Measurements from ENCODE around the gene LMAN1L. TPM values are rescaled to one million over a fixed set of nuclear protein-coding genes. Genes with fewer than 3 reads are reported as not detected.

Gene LMAN1L
- total and polyA plus RNA-seq, 4 donors, result 0.15 to 0.30 TPM; not detected in 2

DNA sequence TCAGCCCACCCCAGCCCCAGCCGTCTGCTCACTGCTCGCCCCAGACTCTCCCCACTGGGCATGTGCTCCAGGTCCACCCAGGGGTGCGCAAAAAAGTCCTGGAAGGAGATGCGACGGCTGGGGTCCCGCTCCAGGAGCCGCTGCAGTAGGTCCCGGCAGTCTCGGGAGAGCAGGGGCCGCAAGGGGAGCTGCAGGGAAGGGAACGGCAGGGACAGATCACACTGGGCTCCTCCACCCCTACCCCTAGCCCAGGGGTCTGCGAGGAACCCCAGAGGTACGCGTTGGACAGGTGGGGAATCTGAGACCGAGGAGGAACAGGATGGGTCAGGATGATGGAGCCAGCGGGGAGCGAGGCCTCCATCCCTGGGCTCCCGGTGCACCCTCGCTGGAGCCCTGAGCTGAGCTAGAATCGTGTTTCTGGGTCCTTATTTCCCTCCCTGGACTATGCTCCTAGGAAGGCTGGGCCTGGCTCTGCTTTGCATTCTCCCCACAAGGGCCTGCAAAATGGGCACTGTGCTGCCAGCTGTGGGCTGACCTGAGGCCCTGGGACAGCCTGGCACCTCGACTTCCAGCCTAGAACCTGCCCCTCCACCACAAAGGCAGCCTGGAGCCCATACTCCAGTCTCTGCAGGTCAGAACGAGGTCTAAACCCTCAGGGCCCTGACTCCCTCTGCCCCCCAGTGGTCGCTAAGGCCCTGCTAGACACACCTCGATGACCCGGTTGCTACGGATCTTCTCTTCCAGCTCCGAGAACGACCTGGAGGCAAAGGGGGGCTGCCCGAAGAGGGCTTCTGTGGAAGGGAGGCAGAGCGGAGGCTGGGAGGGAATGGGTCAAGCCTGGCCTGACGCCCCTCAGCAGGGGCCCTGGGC, 27.1 kb downstream of the LMAN1L start:
- WGBS, 2 donors, result 86 to 87% methylated on average over 31 of the region's 31 CpGs
- H3K36me3 ChIP-seq (ENCODE audit: control insufficient read depth in 1 of 2, insufficient read depth in 2 of 2, low read length in 1 of 2), result no peaks in the 10 kb centered on the region
- intact Hi-C loops (cut with DNase I), result loop anchor here (5.0 to 10.0 kb wide), 4 partner anchors 52 to 98 kb away; partner anchors contain the start of genes COX5A (in 1 of the 2) and MPI (in 1 of the 2)

DNA sequence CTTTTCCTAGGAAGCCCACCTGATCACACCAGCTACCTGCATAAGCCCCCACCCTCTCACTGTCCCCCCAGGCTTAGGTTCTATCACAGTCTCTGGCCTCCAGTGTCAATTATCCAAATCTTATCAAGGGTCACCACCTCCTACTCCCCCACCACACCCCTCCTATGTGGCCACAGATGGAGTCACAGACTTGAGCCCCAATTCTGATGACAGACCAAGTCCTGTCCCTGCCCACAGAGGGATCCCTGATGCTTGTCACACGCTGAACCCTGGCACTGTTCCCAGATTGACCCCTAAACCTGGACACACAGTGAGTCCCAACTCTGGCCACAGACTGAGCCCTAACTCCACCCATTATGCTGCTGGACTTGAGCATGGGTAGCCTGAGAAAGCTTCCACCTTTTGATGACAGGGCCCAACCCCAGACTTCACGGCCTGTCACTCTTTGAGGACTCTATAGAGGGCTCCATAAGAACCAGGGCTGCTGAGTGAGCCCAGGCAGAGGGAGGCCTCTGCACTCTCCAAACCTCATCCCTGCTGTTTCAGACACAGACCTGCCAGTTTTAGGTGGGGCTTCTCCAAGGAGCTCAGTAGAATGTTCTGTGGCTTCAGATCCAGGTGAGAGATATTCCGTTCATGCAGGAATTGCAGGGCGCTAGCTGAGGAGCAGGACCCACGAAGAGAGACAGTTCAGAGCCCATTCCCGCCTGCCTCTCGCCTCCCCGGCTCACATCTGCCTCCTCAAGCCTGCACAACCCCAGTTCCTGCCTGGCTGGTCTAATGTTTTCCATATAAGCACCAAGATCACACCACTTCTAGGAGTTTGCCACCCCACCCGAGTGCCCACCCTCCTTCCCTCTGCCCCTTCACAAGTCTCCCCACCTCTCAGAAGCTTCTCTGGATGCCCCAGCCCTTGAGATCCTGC, 28.5 kb downstream of the LMAN1L start:
- H3K4me3 ChIP-seq (ENCODE audit: low read length in 2 of 2), result no peak overlapping the region
- ATAC-seq (ENCODE audit: low FRiP score), result no peak
- 92% methylated on average over 9 of the region's 9 CpGs for WGBS, 2 donors
- H3K36me3 ChIP-seq (ENCODE audit: control insufficient read depth in 1 of 2, insufficient read depth in 2 of 2, low read length in 1 of 2), result peaks cover 0 to 2% of the 10 kb centered on the region in 2 donors
- intact Hi-C loops (cut with DNase I), result loop anchor here (5.0 to 10.0 kb wide), 3 partner anchors 54 to 96 kb away; partner anchors contain the start of genes COX5A (in 1 of the 2) and MPI (in 1 of the 2)
- no peaks in the 10 kb centered on the region for H3K27me3 ChIP-seq (ENCODE audit: control insufficient read depth in 1 of 2, insufficient read depth in 2 of 2, low read length in 1 of 2)
- DNase-seq, result no peak
- H3K9me3 ChIP-seq (ENCODE audit: control insufficient read depth, low read length), result no peaks in the 10 kb centered on the region
- no peak overlapping the region for H3K27ac ChIP-seq (ENCODE audit: low read depth in 1 of 2, low read length in 2 of 2)
- H3K4me1 ChIP-seq (ENCODE audit: control insufficient read depth in 1 of 2, insufficient read depth in 2 of 2, low read length in 2 of 2), result no peaks in the 10 kb centered on the region

More for the DNA sequence above, 27.1 kb downstream of the LMAN1L start:
- Histone ChIP-seq H3K4me3 (ENCODE audit: low read length in 2 of 2) (no peak overlapping the region), H3K27ac (ENCODE audit: low read depth in 1 of 2, low read length in 2 of 2) (no peak overlapping the region), H3K27me3 (ENCODE audit: control insufficient read depth in 1 of 2, insufficient read depth in 2 of 2, low read length in 1 of 2) (no peaks in the 10 kb centered on the region), H3K4me1 (ENCODE audit: control insufficient read depth in 1 of 2, insufficient read depth in 2 of 2, low read length in 2 of 2) (no peaks in the 10 kb centered on the region), H3K9me3 (ENCODE audit: control insufficient read depth, low read length) (no peaks in the 10 kb centered on the region)
- ATAC-seq (ENCODE audit: low FRiP score), result no peak
- DNase-seq, result no peak

GRCh38 chr15:74841891-74842373, 29.3 kb downstream of the LMAN1L start:
- no peak overlapping the region for H3K4me3 ChIP-seq (ENCODE audit: low read length in 2 of 2)
- intact Hi-C loops (cut with DNase I), result loop anchor here (5.0 to 10.0 kb wide), 3 partner anchors 53 to 95 kb away; partner anchors contain the start of genes COX5A (in 1 of the 2) and MPI (in 1 of the 2)
- H3K27me3 ChIP-seq (ENCODE audit: control insufficient read depth in 1 of 2, insufficient read depth in 2 of 2, low read length in 1 of 2), result no peaks in the 10 kb centered on the region
- H3K36me3 ChIP-seq (ENCODE audit: control insufficient read depth in 1 of 2, insufficient read depth in 2 of 2, low read length in 1 of 2), result peaks cover 0 to 2% of the 10 kb centered on the region in 2 donors
- no peaks in the 10 kb centered on the region for H3K9me3 ChIP-seq (ENCODE audit: control insufficient read depth, low read length)
- H3K4me1 ChIP-seq (ENCODE audit: control insufficient read depth in 1 of 2, insufficient read depth in 2 of 2, low read length in 2 of 2), result no peaks in the 10 kb centered on the region
- 81 to 82% methylated on average over 14 of the region's 14 CpGs for WGBS, 2 donors
- no peak for DNase-seq
- no peak for ATAC-seq (ENCODE audit: low FRiP score)
- H3K27ac ChIP-seq (ENCODE audit: low read depth in 1 of 2, low read length in 2 of 2), result no peak overlapping the region

DNA sequence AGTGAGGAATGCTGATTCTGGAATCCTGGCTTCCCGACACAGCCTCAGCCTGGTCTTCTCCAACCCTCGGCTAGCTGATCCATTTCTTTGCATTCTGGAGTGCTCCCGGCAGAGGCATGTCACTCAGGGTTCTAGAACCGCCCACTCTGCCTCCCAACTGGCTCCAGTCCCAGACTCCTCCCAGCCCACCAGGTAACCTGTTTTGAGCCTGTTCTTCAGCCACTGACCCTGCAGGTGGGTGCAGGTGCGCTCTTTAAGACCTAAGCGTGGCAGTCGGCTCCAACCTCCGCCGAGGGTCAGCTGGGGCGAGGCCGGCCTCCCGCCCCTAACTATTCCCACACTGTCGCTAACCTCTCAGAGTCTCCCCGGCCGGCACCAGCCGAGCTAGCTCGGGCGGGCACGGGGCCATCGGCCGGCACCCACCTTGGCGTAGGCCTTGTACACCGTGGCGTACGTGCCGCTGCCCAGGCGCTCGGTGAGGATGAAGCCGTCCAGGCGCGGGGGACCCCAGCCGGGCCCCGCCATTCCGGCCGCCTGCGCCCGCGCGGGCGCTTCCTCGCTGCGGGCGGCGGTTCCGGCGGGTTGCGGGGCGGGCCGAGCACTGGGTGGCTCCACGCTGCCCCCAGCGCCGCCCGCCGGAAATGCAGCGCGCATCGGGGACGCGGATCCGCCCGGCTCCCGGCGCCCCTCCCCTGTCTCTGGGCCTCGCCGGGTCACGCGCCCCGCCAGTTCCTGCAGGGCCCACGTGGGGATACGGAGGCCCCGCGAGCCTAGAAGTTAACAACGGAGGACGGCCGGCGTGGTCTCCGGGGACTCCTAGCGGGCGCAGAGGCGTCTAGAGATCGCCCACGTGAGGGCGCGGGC, 30.2 kb downstream of the LMAN1L start, which contains the start of gene ULK3:
Gene ULK3 (minus strand): TSS at position 576 of the 864 bp plus-strand sequence. CDS start 51 bp downstream, at position 525.
- Histone ChIP-seq H3K27me3 (ENCODE audit: control insufficient read depth in 1 of 2, insufficient read depth in 2 of 2, low read length in 1 of 2) (no peaks in the 10 kb centered on the region), H3K27ac (ENCODE audit: low read depth in 1 of 2, low read length in 2 of 2) (peak within 1 kb of the TSS in 1 of 2 donors; percentile 61), H3K36me3 (ENCODE audit: control insufficient read depth in 1 of 2, insufficient read depth in 2 of 2, low read length in 1 of 2) (peaks cover 0 to 4% of the 10 kb centered on the region in 2 donors), H3K9me3 (ENCODE audit: control insufficient read depth, low read length) (no peaks in the 10 kb centered on the region), H3K4me1 (ENCODE audit: control insufficient read depth in 1 of 2, insufficient read depth in 2 of 2, low read length in 2 of 2) (no peaks in the 10 kb centered on the region), H3K4me3 (ENCODE audit: low read length in 2 of 2) (peak within 1 kb of the TSS; percentile 37 to 44)
- 0% methylated on average over 69 to 84 of the region's 84 CpGs for WGBS, 2 donors
- intact Hi-C loops (cut with DNase I), result loop anchor here (5.0 to 10.0 kb wide), 3 partner anchors 52 to 94 kb away; partner anchors contain the start of genes COX5A (in 1 of the 2) and MPI (in 1 of the 2)
- peak; percentile 96 for ATAC-seq (ENCODE audit: low FRiP score)
- peak; percentile 94 to 97 for DNase-seq

DNA sequence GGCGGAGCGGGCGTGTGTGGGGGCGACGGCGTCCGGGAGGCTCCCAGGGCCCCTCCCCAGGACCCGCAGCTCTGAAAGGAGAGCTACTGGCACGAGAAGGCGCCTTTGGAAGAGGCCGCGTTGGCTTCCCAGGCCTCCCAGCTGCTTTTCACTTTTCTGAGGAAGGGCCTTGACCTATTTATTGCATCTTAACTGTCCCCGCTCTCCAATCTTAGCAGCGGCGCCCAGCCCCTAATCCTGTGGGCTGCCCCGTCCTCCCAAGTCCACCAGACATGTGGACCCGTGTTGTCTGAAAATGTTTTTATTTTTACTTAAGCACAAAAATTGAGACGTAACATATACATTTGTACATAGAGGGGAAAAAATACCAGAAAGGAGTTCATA, 30.8 kb downstream of the LMAN1L start:
- no peaks in the 10 kb centered on the region for H3K4me1 ChIP-seq (ENCODE audit: control insufficient read depth in 1 of 2, insufficient read depth in 2 of 2, low read length in 2 of 2)
- no peaks in the 10 kb centered on the region for H3K9me3 ChIP-seq (ENCODE audit: control insufficient read depth, low read length)
- peak overlapping the region in 1 of 2 donors; percentile 61 for H3K27ac ChIP-seq (ENCODE audit: low read depth in 1 of 2, low read length in 2 of 2)
- ATAC-seq (ENCODE audit: low FRiP score) (no peak), DNase-seq (no peak)
- peaks cover 0 to 4% of the 10 kb centered on the region in 2 donors for H3K36me3 ChIP-seq (ENCODE audit: control insufficient read depth in 1 of 2, insufficient read depth in 2 of 2, low read length in 1 of 2)
- H3K4me3 ChIP-seq (ENCODE audit: low read length in 2 of 2), result peak overlapping the region; percentile 6 to 29
- intact Hi-C loops (cut with DNase I), result loop anchor here (5.0 to 10.0 kb wide), 3 partner anchors 51 to 94 kb away; partner anchors contain the start of genes COX5A (in 1 of the 2) and MPI (in 1 of the 2)
- 19 to 21% methylated on average over 18 of the region's 18 CpGs for WGBS, 2 donors
- no peaks in the 10 kb centered on the region for H3K27me3 ChIP-seq (ENCODE audit: control insufficient read depth in 1 of 2, insufficient read depth in 2 of 2, low read length in 1 of 2)

- Histone ChIP-seq H3K9me3 (ENCODE audit: control insufficient read depth, low read length) (no peaks in the 10 kb centered on the region), H3K36me3 (ENCODE audit: control insufficient read depth in 1 of 2, insufficient read depth in 2 of 2, low read length in 1 of 2) (peaks cover 0 to 4% of the 10 kb centered on the region in 2 donors), H3K27me3 (ENCODE audit: control insufficient read depth in 1 of 2, insufficient read depth in 2 of 2, low read length in 1 of 2) (no peaks in the 10 kb centered on the region), H3K4me1 (ENCODE audit: control insufficient read depth in 1 of 2, insufficient read depth in 2 of 2, low read length in 2 of 2) (no peaks in the 10 kb centered on the region), H3K27ac (ENCODE audit: low read depth in 1 of 2, low read length in 2 of 2) (no peak overlapping the region), H3K4me3 (ENCODE audit: low read length in 2 of 2) (no peak overlapping the region)
- ATAC-seq (ENCODE audit: low FRiP score) (no peak), DNase-seq (peak in 1 of 2 donors; percentile 63)
- intact Hi-C loops (cut with DNase I), result loop anchor here (5.0 to 10.0 kb wide), 3 partner anchors 51 to 93 kb away; partner anchors contain the start of genes COX5A (in 1 of the 2) and MPI (in 1 of the 2)
- 69 to 71% methylated on average over 12 of the region's 12 CpGs for WGBS, 2 donors
Measured at GRCh38 chr15:74843891-74844299, 31.3 kb downstream of the LMAN1L start.

DNA sequence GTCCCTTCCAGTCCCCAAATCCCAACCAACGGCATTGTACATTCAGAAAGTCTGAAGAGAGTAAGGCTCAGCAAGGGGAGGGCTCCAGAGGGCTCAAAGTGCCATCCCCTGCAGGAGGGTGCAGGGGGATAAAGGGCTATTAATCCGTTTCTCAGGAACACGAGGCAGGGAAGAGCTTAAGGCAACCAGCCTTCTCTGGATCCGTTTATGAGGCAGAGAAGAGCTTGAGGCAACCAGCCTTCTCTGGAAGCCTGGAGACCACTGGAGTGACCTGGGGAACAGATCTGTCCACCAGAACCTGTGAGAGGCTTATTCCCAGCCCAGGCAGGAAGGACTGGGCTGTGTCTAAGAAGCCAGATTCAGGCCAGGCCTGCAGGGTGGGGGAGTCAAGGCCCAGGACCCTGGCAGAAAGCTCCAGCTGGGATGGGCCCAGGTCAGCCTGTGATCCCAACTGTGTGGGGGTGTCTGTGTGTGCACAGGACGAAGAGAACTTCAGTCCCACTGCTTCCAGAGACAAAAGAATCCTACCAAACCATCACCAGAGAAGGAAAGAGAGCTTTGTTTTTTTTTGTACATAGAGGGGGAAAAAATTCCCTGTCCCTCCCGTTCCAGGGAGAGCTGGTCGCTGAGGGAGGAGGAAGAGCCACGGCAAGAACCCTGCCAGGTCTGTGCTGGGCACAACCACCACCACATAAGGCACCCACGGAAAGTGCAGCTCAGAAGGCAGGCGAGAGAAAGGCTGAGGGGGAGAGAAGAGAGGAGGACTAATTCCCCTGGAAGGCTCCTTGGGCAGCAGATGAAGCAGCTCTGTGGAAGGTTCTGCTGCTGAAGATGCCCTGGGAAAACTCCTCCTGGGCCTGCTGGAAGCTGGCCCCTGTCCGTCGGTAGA, 31.9 kb downstream of the LMAN1L start:
- Histone ChIP-seq H3K4me3 (ENCODE audit: low read length in 2 of 2) (no peak overlapping the region), H3K4me1 (ENCODE audit: control insufficient read depth in 1 of 2, insufficient read depth in 2 of 2, low read length in 2 of 2) (no peaks in the 10 kb centered on the region), H3K27me3 (ENCODE audit: control insufficient read depth in 1 of 2, insufficient read depth in 2 of 2, low read length in 1 of 2) (no peaks in the 10 kb centered on the region), H3K36me3 (ENCODE audit: control insufficient read depth in 1 of 2, insufficient read depth in 2 of 2, low read length in 1 of 2) (peaks cover 0 to 4% of the 10 kb centered on the region in 2 donors), H3K9me3 (ENCODE audit: control insufficient read depth, low read length) (no peaks in the 10 kb centered on the region), H3K27ac (ENCODE audit: low read depth in 1 of 2, low read length in 2 of 2) (no peak overlapping the region)
- 77 to 78% methylated on average over 12 of the region's 12 CpGs for WGBS, 2 donors
- ATAC-seq (ENCODE audit: low FRiP score), result no peak
- no peak for DNase-seq
- intact Hi-C loops (cut with DNase I), result loop anchor here (5.0 to 10.0 kb wide), 3 partner anchors 50 to 93 kb away; partner anchors contain the start of genes COX5A (in 1 of the 2) and MPI (in 1 of the 2)

All from aorta (tissue), 5 donors.